Hindlimb muscle (tissue), 1 donor: ENCODE data around the gene SV2A. TPM values are rescaled to one million over a fixed set of nuclear protein-coding genes. Genes with fewer than 3 reads are reported as not detected.
A peak's percentile ranks its signal among the peaks of the same experiment; 100 is the strongest.
"Not testable (repeated sequence)": the region's sequence is repeated elsewhere in the genome, so short reads cannot be mapped to it uniquely, and the experiment has no call there.

ENCODE experiments used
- DNase-seq: peaks from one replicate; pipeline ENCODE4 v3.0.0-alpha.2; 2013
- polyA plus RNA-seq: library from polyadenylated mRNA; unstranded; fragments of 120-200 nt; gene quantifications from one replicate; pipeline ENCODE4 v1.2.1, GENCODE V29; 2013; ENCODE audit not compliant: insufficient read length

The SV2A gene
- polyA plus RNA-seq, 1 donor, result 2.1 TPM

- peak; percentile 96 for DNase-seq
Observed at GRCh38 chr1:149886396-149887195, 31.0 kb downstream of the SV2A start.

DNA sequence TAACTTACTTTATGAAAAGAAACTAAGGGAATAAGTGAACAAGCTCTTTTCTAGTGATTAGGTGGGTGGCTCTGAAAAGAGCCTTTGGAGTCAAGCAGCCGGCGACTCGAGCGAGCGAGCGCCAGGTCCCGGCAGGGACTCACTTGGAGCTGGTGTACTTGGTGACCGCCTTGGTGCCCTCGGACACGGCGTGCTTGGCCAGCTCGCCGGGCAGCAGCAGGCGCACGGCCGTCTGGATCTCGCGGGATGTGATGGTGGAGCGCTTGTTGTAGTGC lies 31.6 kb downstream of the SV2A start:
- not testable (repeated sequence) for DNase-seq

- DNase-seq, result peak; percentile 88
Observed at GRCh38 chr1:149885339-149886120, 32.1 kb downstream of the SV2A start.

GRCh38 chr1:149884433-149885338 lies 33.0 kb downstream of the SV2A start:
- peak; percentile 53 for DNase-seq

DNA sequence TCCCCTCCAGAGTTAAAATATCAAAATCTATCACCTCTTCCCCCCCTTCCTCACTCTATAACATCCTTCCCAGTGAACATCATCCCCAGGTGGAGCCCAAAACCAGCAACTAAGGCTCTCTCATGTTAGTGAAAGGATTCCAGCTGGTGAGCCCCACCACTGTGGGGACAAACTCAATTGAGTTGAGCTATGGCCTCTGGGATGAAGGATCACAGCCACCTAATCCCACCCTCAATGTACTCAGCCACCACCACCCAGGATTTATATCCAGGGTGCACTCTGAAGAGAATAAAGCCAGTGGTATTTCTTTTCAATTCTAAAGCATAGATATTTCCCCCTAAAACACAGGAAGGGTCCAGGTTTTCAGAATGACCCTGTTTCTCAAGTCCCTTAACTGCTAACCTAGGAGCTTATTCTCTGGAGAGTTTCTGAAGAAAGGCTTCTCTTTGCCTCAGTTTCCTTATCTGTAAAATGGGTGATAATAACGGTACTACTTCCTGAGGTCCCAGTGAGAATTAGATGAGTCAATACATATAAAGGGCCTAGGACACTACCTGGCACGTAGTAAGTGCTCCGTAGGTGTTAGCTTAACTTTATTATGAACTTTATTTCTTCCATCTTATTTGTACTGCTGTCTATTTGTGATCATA lies 33.9 kb downstream of the SV2A start:
- DNase-seq, result no peak

DNA sequence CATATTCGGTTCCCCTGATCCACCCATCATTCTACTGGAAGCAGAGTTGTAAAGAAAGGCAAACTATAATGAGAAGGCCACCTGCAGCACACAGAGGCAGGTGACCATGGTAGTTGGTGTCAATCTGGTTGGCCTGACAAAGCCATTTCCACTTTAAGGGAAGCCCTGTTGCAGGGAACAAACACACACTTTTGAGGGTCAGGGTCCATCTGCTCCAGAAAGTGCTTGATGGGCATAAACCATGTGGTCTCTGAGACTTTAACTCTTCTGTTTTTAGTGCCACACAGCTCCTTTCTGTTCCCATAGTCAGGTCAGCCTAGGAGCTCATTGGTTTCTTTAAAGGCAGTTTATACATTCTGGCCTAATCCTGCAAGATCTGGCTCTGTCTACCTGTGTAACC lies 35.8 kb downstream of the SV2A start:
- no peak for DNase-seq

- DNase-seq, result no peak
Observed at GRCh38 chr1:149879556-149879955, 38.1 kb downstream of the SV2A start.

GRCh38 chr1:149877211-149877946 lies 40.3 kb downstream of the SV2A start:
- DNase-seq, result no peak

DNA sequence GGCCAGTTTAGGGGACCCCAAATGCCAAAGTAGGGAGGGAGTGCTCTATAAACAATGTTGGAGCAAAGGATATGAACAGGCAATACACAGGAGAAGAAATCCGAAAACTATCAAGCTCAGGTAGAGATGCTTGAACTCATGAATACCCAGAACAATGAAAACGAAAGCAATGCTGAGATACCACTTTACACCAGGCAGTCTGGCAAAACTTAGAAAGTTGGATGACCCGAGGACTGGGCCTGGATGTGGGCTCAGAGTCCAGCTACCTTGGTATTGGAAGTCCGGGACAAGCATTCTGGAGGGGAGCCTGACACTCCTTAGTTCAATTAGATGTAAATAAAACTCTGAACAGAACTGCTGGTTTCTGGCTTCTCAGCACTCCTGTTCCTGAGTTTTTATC lies 44.6 kb downstream of the SV2A start:
- DNase-seq, result not testable (repeated sequence)

DNA sequence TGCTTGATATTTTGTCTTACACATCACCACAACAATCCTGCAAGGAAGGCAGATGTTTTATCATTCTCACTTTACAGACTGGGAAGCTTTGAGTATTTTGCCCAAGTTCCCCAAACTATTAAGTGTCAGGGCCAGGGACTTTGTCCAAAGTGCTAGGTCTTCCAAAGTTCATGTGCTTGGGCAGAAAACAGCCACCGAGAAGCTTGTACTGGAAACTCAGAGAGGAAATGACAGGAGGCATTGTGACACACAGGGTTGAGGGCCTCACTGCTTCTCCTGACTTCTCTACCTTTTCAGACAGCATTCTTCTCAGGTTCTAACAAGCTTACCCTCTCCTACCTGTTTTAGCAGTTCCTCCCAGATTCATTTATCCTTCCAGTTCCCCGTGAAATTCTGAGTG lies 50.8 kb downstream of the SV2A start:
- DNase-seq, result not testable (repeated sequence)

GRCh38 chr1:149861497-149862054 lies 56.1 kb downstream of the SV2A start:
- DNase-seq, result not testable (repeated sequence)

GRCh38 chr1:149860684-149861496 lies 56.8 kb downstream of the SV2A start:
- DNase-seq, result not testable (repeated sequence)

DNA sequence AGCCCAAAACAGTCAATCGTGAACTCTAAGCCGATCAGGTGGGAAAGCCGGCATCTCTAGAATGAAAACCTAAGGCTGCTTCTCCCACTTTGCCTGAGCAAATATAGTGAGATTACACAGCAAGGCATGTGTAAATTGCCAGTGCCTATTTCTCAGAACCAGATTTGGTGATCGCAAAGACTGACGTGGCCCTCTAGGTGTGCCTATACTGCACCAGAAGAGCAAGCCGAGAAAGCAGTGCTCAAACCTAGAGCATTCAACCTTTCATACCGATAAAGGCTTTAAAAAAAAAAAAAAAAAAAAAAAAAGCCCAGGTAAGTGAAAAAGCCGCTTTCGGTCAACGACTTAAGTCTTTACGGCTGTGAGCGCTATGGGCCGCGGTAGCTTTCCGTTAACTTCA lies 57.4 kb downstream of the SV2A start:
- DNase-seq, result not testable (repeated sequence)

Other genes starting within 250 kb of the SV2A start
- 3.0 TPM for gene FCGR1A, start 135.2 kb downstream of the SV2A start, polyA plus RNA-seq
- 14.4 TPM for gene BOLA1, start 18.3 kb downstream of the SV2A start, polyA plus RNA-seq
- gene SF3B4, start 10.0 kb upstream of the SV2A start, polyA plus RNA-seq, result 41.1 TPM
- 10.0 TPM for gene MTMR11, start 19.0 kb upstream of the SV2A start, polyA plus RNA-seq
- 14.6 TPM for gene OTUD7B, start 92.9 kb upstream of the SV2A start, polyA plus RNA-seq
- gene VPS45, start 149.9 kb upstream of the SV2A start, polyA plus RNA-seq, result 42.9 TPM
- 102 TPM for gene PLEKHO1, start 232.1 kb upstream of the SV2A start, polyA plus RNA-seq